A673 (cell line): ENCODE data around the gene ZNRF3.

Experiments
- CTCF ChIP-seq: fragments of 300-800, 200-600 bp; sonication (generic); conservative IDR thresholded peaks from 2 replicates; pipeline ENCODE4 v1.5.1; 2017; ENCODE audit warnings: low read depth, mild to moderate bottlenecking, antibody characterized with exemption, low read length, moderate library complexity, mixed read lengths
- EZH2 ChIP-seq: fragments of 200-600 bp; sonication (generic); IDR thresholded peaks from 2 replicates; pipeline ENCODE4 v1.6.1; 2017; ENCODE audit warnings: borderline replicate concordance, low read depth, mild to moderate bottlenecking, mixed read lengths, antibody characterized with exemption, low read length; ENCODE audit not compliant: poor library complexity, severe bottlenecking

GRCh38 chr22:28956506-28956905 is 73.1 kb downstream of the ZNRF3 start:
- TF ChIP-seq CTCF (no peak), EZH2 (no peak)
